SU-DHL-6 (cell line): ENCODE measurements around the gene SEC14L1.

Experiments used
- H2AFZ ChIP-seq: fragments of 200-600 bp; sonication (generic); 2 replicates; pipeline ENCODE4 v1.6.1; 2014; ENCODE audit warnings: low read depth, mild to moderate bottlenecking, moderate library complexity, mixed read lengths, antibody characterized with exemption, low read length; ENCODE audit not compliant: severe bottlenecking
- H3F3A ChIP-seq: fragments of 200-600 bp; shearing (Covaris generic); 2 replicates; pipeline ENCODE4 v1.6.0; 2016; ENCODE audit warnings: antibody characterized with exemption, mild to moderate bottlenecking; ENCODE audit not compliant: insufficient read depth
- H3K27ac ChIP-seq: fragments of 200-600 bp; sonication (generic); 2 replicates; pipeline ENCODE4 v1.5.1; 2016; ENCODE audit warnings: low read depth, mild to moderate bottlenecking, low read length, moderate library complexity, mixed read lengths
- H3K27me3 ChIP-seq: fragments of 200-600 bp; sonication (generic), shearing (Covaris generic); 2 replicates; pipeline ENCODE4 v1.6.0; 2014; ENCODE audit warnings: mild to moderate bottlenecking, low read length
- H3K36me3 ChIP-seq: fragments of 200-600 bp; sonication (generic); 2 replicates; pipeline ENCODE4 v1.6.1; 2014; ENCODE audit warnings: mild to moderate bottlenecking, low read length, mixed read lengths
- H3K4me2 ChIP-seq: fragments of 300-600, 200-600 bp; shearing (Covaris generic), sonication (generic); 2 replicates; pipeline ENCODE4 v1.6.0; 2014; ENCODE audit warnings: low read length, low read depth, mild to moderate bottlenecking; ENCODE audit not compliant: poor library complexity, severe bottlenecking
- H3K4me3 ChIP-seq: fragments of 200-600 bp; sonication (generic); 2 replicates; pipeline ENCODE4 v1.5.1; 2014; ENCODE audit warnings: antibody characterized with exemption, low read length, mild to moderate bottlenecking, mixed read lengths; ENCODE audit not compliant: insufficient read depth, poor library complexity, severe bottlenecking
- H3K79me2 ChIP-seq: fragments of 200-600 bp; sonication (generic); 2 replicates; pipeline ENCODE4 v1.6.1; 2014; ENCODE audit warnings: mild to moderate bottlenecking, low read length, moderate library complexity; ENCODE audit not compliant: insufficient read depth
- H3K9ac ChIP-seq: fragments of 200-600 bp; sonication (generic); 2 replicates; pipeline ENCODE4 v1.7.0; 2014; ENCODE audit warnings: mild to moderate bottlenecking, low read length
- H3K9me2 ChIP-seq: fragments of 200-600 bp; sonication (generic); replicated peaks from 2 replicates; pipeline ENCODE4 v1.6.1; 2014; ENCODE audit warnings: low read length; ENCODE audit not compliant: insufficient read depth
- H3K9me3 ChIP-seq: fragments of 200-600 bp; sonication (generic); 2 replicates; pipeline ENCODE4 v1.6.1; 2014; ENCODE audit warnings: low read length, mixed read lengths; ENCODE audit not compliant: insufficient read depth
- H4K20me1 ChIP-seq: fragments of 200-600 bp; sonication (generic); 2 replicates; pipeline ENCODE4 v1.6.1; 2014; ENCODE audit warnings: low read depth, mild to moderate bottlenecking, antibody characterized with exemption, low read length, moderate library complexity, mixed read lengths
- CTCF ChIP-seq: fragments of 200-600 bp; sonication (generic); IDR thresholded peaks from one replicate; pipeline ENCODE4 v1.5.1; 2017; ENCODE audit warnings: antibody characterized with exemption, mild to moderate bottlenecking, low read length, moderate library complexity; ENCODE audit not compliant: insufficient read depth, poor library complexity, severe bottlenecking
- EZH2phosphoT487 ChIP-seq: fragments of 200-600 bp; sonication (generic), shearing (Covaris generic); conservative IDR thresholded peaks from 2 replicates; pipeline ENCODE4 v1.6.1; 2018; ENCODE audit warnings: mild to moderate bottlenecking, antibody characterized with exemption, low read length, moderate library complexity, mixed read lengths

The SEC14L1 gene

GRCh38 chr17:77242118-77242851 is 101.5 kb downstream of the SEC14L1 start:
- no peak overlapping the region for H3K27ac ChIP-seq
- H3K9me3 ChIP-seq = no peaks in the 10 kb centered on the region
- no peak overlapping the region for H3K4me2 ChIP-seq
- H3K36me3 ChIP-seq = no peaks in the 10 kb centered on the region
- no peaks in the 10 kb centered on the region for H3K79me2 ChIP-seq
- no peak overlapping the region for H3K9ac ChIP-seq
- H3K27me3 ChIP-seq = no peaks in the 10 kb centered on the region
- no peak overlapping the region for H2AFZ ChIP-seq
- H3K9me2 ChIP-seq = no peaks in the 10 kb centered on the region
- H3F3A ChIP-seq = no peaks in the 10 kb centered on the region
- no peaks in the 10 kb centered on the region for H4K20me1 ChIP-seq
- no peak for TF ChIP-seq EZH2phosphoT487
- no peak for TF ChIP-seq CTCF
- H3K4me3 ChIP-seq = no peak overlapping the region

- no peaks in the 10 kb centered on the region for H3K9me3 ChIP-seq
- H3K27me3 ChIP-seq = no peaks in the 10 kb centered on the region
- no peak for TF ChIP-seq EZH2phosphoT487
- TF ChIP-seq CTCF = no peak
- H3K9me2 ChIP-seq = no peaks in the 10 kb centered on the region
- no peak overlapping the region for H3K4me2 ChIP-seq
- H2AFZ ChIP-seq = no peak overlapping the region
- no peak overlapping the region for H3K9ac ChIP-seq
- no peaks in the 10 kb centered on the region for H3K36me3 ChIP-seq
- H3K79me2 ChIP-seq = no peaks in the 10 kb centered on the region
- H3K4me3 ChIP-seq = no peak overlapping the region
- no peak overlapping the region for H3K27ac ChIP-seq
- no peaks in the 10 kb centered on the region for H3F3A ChIP-seq
- no peaks in the 10 kb centered on the region for H4K20me1 ChIP-seq
These were observed 104.6 kb downstream of the SEC14L1 start for GRCh38 chr17:77245162-77245926.

GRCh38 chr17:77246110-77247047 is 105.6 kb downstream of the SEC14L1 start:
- Histone ChIP-seq H3K27ac (no peak overlapping the region), H3K4me2 (peak overlapping the region; percentile 43), H3K9me3 (no peaks in the 10 kb centered on the region), H2AFZ (peak overlapping the region; percentile 55), H3F3A (no peaks in the 10 kb centered on the region), H3K4me3 (peak overlapping the region; percentile 27), H4K20me1 (no peaks in the 10 kb centered on the region), H3K36me3 (no peaks in the 10 kb centered on the region), H3K9me2 (no peaks in the 10 kb centered on the region), H3K9ac (peak overlapping the region; percentile 33; the same call in 1 of the 2 replicates), H3K79me2 (no peaks in the 10 kb centered on the region), H3K27me3 (no peaks in the 10 kb centered on the region)
- TF ChIP-seq CTCF (no peak), EZH2phosphoT487 (no peak)
